GM18868 (cell line): ENCODE data around the gene SNED1.

Experiments used
- ATAC-seq: cut with Tn5 transposase; IDR thresholded peaks from one replicate; pipeline ENCODE4 v1.9.1; 2021; ENCODE audit warnings: mild to moderate bottlenecking, moderate library complexity; ENCODE audit not compliant: unreplicated experiment

The SNED1 gene

DNA sequence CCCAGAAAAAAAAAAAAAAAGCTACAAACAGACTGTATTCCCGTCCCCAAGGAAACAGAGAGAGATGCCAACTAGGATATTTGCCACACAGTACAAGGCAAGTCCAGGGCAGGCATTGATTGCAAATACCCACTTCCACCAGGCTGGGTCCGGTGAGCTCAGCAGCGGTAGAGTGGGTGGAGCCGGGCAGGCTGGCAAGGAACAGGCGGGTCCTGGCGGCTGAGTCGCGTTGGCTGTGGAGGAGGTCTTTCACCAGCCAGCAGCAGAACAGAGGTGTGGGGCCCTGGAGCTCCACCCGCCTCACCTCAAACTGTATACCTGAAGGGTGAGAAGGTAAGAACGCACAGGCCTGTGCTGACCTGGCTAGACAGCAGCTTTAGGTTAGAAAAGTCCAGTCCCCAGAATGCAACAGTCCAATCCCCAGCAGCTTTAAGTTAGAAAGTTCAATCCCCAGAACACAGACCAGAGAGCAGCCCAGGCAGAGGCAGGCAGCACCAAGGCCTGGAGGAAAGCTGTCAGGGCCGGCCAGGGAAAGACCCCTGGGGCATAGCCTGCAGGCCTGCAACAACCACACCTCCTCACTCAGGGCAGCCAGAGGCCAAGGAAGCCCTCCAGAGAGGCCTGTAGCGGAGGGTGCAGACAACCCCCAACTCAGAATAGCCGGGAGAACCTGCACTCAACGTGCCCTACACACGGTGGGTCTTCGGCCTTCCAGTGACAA lies 125.6 kb downstream of the SNED1 start:
- ATAC-seq: no peak

DNA sequence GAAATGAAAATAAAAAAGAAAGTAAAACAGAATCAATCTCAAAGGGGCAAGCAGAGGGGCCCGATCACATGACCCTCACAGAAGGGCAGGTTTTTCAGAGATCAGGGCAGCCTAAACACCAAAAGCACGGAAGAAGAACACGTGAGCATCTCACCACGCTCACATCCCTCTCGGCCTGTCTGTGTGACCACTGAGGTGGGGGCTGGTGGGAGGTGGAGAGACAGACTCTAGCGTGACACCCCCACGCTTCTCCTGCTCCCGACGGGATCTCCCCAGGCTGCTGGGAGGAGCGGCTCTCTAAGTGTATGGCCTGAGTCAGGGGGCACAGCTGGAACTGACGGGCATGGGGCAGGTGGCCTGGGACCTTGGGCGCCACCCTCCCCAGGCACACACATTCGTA lies 127.2 kb downstream of the SNED1 start:
- ATAC-seq: no peak

DNA sequence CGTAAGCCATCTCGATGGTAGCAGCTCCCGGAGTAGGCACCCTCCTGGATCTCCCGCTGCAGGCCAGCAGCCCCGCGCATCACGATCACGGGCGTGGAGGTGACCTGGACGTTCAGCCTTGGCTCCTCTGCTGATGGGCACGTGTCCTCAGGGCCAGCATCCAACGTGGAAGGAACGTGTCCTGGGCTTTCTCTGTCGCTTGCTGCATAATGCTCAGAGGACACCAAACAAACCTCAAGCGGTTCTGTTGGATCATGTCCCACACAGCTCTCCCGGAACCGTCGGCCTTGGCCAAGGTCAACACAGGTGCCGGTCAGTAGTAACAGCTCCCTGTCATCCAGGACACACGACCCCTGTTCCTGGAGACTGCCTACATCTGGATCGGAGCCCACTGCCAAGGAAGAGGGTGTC lies 127.8 kb downstream of the SNED1 start:
- ATAC-seq: no peak

DNA sequence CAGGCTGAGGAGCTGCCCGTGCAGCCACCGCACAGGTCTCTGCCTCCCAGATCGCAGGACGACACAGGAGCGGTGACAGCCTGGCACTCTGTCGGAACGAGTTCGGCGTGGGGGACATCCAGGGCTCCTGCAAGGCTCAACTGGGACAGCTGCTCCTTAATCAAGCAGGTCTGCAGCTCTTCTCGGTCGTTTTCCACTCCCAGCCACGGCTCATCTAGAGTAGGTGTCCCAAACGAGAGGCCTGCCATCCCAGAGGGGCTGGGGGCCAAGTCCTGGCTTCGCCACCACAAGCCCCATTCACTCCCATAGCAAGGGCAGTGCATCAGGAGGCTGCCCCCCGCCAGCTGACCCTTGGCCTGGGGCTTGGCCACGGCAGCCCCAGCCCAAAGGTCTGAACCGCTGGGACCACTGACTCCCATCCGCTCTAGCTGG lies 128.4 kb downstream of the SNED1 start:
- no peak for ATAC-seq

DNA sequence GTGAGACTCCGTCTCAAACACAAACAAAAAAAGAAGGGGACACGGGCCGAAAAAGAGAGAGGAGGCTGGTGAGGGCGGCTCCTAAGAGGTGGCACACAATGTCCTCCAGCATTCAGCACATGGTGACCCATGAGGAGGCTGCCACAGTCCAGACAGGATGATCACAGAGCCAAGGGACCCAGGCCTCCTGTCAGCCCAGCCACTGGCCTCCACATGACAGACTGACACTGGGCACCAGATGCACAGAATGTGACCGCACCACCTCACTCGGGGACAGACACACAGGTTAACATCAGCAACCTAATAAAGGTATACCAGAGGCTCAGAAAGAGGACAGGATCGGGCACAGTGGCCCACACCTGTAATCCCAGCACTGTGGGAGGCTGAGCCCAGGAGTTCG lies 129.8 kb downstream of the SNED1 start:
- no peak for ATAC-seq

DNA sequence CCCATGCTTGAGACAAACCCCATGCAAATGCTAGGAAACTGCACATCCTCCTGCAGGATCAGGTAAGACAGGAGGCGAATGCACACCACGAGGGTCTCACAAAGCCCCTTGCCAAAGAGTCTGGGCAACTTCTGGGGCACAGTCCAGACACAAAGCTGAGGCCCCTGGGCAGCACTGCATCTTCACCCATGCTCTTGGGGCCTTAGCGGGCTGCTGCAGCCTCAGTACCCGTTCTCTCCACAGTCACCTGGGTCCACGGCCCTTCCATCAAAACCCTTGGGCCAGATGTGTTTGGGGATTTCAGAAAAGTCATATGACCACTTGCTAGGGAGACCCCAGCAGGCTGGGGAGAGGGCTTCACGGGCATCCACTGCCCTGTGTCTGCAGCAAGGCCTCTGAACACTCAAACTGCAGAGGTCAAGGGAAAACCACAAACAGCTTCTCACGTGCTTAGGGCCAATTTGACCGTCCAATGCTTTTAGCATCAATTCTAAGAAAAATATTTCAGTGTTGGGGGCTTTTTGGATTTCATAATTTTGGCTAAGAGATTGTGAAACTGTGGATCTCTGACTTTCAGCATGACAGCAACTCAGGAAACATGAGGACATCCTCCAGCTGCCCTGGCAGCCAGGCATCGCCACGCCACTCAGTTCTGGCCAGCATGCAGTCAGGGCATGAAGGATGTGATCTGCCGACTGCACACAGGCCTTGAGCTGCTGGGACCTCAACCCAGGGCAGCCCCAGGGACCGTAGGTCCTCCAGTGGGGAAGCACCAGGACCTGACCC lies 130.9 kb downstream of the SNED1 start:
- no peak for ATAC-seq

DNA sequence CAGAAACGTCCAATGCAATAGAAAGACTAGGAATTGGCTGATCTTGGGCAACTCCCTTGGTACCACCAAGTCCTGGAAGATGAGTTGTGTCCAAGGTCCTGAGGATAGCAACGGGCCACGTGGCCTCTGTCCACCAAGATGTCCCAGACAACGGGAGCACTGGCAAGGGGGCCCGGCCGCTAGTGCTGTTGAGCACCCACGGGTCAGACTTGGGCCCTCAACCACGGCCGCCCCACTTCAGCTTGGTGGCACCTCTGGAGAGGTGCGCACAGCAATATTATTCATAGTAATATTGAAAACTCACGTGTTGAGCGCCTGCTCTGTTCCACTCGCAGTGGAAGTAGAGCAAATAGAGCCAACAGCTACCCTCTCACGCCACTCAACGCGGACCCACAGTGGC lies 131.9 kb downstream of the SNED1 start:
- no peak for ATAC-seq

DNA sequence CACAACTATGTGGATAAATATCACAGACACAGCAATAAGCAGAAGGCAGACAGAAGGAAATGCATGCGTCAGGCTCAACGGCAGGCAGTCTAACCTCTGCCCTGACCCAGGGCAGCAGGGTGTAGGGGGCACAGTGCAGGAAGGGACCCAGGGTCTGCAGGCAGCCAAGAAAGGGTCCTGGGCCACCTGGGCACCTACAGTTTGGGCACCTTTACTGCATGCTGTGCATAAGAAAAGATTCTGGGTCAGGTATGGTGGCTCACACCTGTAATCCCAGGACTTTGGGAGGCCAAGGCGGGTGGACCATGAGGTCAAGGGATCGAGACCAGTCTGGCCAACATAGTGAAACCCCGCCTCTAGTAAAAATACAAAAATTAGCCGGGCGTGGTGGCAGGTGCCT lies 133.1 kb downstream of the SNED1 start:
- no peak for ATAC-seq

DNA sequence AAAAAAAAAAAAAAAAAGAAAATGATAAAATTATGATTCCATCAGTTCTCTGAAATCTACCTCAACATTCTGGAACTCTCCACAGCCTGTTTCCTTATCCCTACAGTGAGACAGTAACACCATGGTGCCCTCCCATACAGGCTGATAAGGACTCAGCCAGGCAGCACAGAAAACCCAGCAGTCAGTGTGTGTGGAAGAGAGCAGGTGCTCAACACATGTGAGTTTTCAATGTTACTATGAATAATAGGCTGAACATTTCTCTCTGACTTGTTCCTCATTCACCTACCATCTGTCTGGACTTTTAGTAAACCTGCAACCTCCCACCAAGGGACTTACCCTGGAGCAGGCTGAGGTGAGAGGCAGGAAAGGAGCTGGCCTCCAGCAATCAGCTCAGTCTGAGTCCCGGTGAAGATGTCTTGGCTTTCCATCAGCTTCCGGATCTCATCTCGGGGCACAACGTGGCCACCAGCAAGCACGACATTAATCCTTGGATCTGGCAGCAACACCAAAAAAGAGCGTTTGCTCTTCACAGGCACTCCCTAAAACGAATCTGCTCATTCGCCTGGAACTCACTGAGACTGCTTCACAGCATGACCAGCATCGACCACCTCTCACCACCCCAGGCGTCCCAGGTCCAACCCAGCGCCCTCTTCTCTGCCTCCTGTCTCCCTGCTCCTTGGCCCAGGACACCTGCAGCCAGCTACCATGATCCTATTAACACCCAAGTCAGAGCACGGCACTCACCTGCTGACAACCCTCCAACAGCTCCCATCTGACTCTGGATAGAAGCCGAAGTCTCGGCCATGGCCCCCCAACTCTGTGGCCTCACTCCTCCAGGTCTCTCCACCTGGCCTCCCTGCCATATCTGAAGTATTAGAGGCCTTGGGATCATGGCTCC lies 134.4 kb downstream of the SNED1 start:
- no peak for ATAC-seq

DNA sequence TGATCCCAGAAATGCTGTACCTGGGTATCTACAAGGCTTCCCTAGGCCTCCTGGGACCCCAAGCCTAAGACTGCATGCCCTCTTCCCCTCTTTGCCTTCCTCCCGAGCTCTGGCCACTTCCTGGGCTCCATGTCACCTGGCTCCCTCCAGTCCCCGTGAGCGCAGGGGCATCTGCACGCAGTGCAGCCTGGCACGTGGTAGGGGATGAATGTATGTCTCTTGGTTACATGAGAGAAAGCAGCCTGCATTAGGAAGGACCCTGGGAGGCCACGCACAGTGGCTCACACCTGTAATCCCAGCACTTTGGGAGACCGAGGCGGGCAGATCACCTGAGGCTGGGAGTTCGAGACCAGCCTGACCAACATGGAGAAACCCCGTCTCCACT lies 135.0 kb downstream of the SNED1 start:
- no peak for ATAC-seq

DNA sequence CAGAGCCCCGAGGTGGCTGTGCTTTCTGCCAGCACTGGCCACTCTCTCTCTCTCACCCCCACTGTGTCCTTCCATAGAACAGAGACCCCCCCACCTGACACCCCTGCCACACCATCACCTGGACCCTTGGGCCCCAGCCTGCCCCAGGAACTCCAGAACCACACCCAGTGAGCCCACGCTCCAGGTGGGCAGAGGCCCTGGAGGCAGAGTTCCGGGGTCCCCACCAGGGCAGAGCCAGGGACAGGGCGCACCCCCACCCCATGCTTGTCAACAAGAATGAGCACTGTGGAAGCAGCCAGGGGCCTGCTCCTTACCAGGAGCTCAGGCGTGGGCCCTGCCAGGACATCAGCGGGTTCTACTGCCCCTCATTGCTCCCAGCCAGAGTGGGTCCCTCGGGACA lies 136.3 kb downstream of the SNED1 start:
- ATAC-seq: no peak

DNA sequence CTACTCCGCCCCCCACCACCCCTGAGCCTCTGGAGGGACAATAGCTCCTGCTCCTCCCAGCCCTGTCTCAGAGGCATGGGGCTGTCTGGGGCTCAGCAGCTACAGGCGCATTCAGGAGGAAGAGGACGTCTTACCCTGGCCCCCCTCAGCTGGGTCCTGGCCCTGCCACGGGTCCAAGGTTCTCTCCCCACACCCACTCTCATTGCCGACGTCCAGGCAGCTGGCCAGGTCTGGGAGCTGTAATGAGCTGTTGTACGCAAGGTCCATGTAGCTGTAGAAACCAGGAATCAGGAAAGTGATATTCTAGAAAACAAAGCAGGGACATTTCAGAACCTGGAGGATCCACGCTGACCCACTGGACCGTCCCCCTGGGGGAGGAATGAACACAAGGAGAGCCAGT lies 137.3 kb downstream of the SNED1 start:
- ATAC-seq: no peak

DNA sequence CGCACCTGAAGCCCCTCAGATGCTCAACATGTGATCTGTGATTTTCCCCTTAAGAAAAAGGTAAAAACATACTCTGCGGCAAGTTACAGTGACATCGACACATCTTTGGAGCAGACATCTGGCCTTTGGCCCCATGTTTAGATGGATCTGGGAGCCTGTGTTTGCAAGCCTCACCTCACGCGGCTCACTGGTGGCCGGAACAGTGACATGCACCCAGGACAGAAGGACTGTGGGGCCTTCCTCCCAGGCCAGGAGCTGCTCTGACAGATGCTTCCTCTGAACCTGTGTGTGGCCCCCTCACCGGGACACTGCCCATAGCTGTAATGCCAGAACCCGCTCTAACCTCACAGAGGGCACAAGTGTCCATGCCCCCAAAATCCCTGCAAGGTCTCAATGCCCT lies 137.8 kb downstream of the SNED1 start:
- no peak for ATAC-seq

DNA sequence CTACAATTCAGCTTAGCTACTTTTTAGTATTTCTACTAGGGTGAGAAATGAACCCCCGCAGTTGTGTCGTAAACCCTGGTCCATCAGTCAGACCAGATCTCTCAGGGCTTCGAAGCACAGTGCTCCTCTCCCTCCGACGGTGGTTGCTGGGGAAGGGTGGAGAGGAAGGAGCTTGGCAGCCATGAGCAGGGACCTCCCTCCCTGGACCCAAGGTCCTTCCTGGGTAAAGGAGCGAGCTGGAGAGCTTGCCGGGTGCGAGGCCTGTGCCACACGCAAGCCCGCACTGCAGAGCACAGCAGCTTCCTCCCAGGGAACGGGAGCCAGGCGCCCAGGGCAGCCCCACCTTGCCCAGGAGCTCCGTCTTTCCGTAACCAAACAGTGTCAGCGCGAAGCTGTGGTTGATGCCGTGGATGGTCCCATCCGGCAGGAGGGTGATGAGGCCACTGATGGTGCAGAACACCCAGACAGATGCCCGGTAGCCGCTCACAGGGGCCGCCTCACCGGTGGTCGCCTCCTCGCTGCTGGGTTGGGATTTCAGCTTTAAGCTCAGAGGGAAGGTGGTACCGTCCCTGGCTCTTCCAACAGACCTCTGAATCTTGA lies 138.3 kb downstream of the SNED1 start:
- no peak for ATAC-seq

DNA sequence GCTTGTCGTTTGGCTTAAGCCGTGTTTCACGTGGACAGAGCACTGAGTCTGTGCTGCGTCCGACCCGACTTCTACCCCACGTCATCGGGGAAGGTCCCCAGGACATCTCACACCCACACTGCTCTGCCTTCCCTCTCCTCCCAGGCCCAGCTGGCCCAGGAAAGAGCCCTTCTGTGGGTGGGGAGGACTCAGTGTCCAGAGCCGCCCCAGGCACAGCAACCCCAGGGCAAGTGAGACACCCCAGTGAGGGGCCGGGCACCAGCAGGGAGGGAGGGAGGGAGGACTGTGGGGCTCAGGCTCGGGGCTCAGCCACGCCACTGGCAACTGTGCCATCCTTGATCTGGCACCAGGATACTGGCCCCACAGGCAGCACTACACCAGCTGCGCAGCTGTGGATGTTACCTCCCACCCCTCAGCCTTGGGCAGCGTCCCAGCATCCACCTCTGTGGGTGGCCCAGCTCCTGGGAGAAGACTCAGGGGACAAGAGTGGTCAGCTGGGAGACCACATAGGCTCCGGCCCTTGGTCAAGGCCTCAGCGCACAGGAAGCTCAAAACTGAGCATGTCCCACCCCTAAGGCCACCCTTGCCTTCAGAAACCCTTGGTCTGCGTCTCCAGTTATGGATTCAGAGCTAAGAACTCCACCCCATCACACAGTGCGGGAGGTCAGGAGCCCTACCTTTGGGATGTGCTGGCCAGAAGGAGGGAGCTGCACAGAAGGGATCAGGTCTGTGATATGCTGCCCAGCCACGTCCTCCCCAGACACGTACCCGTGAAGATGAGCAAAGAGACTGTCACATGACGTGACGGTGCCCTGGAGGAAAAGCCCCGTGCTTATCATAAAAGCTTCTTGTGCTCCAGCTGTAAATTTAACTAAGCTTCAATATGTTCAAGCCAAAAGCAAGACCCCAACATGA lies 139.1 kb downstream of the SNED1 start:
- no peak for ATAC-seq

DNA sequence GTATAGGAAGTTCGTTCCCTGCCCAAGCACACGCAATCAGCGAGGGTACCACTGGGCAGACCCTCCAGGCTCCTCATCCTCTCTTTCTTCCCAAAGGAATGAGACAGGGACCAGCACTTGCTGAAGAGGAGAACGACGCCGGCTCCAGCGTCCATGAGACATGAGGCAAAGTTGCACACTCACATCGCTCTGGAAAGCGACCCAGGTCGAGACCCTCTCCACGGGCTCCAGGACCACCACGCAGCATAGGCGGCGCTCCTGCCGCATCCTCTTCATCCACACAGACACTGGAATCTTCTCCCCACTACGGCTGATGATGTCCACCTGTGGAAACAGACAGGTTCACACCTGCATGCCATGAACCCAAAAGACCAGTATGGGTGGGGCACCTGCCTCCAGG lies 140.1 kb downstream of the SNED1 start:
- no peak for ATAC-seq

DNA sequence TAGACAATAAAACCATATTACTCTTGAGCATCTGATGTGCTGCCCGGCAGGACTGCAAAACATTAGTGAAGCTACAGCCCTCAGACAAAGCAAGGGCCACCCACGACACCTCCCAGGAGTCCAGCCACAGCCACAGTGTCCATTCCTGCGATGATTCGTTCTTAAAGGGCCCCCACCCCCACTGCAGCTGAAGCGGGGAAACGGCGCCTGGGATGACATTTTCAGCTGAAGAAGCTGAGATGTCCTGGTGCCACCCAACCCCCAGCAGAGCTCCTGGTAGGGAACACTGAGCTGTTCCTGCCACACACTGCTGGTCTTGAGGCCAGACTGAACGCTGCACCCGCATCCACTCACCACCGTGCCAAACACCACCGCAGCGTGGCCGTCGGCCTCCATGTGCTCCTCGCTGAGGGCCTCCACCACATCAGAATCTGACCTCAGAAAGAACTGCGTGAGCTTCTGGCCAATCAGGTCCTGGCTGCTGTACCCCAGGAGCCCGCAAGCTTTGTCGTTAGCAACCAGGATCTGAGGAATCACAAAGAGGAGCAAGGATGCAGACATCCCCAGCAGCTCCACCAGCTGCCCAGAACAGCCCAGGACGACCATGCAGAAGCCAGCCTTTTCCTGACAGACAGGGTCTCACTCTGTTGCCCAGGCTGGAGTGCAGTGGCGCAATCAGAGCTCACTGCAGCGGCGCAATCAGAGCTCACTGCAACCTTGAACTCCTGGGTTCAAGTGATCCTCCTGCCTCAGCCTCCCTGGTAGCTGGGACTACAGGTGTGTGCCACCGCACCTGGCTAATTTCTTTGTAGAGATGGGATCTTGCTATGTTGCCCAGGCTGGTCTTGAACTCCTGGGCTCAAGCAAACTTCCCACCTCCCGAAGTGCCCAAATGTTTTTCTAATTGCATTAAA lies 141.4 kb downstream of the SNED1 start:
- no peak for ATAC-seq

DNA sequence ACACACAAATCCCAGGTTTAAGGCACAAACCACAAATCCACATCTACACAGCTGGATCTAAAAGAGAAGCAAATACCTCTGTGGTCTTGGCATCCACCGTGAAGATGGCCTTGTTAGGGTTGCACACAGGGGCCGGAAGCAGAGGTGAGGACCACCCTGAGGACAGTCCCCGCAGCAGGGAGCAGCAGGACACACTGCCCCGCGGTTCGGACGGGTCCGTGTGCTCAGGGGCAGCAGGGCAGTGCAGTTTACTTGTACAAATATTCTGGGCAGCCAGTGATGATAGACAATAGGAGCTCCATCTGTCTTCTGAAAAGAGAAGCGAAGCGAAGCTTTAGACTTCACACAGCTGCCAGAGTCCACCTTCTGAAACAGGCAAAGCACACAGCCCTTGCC lies 142.0 kb downstream of the SNED1 start:
- no peak for ATAC-seq

DNA sequence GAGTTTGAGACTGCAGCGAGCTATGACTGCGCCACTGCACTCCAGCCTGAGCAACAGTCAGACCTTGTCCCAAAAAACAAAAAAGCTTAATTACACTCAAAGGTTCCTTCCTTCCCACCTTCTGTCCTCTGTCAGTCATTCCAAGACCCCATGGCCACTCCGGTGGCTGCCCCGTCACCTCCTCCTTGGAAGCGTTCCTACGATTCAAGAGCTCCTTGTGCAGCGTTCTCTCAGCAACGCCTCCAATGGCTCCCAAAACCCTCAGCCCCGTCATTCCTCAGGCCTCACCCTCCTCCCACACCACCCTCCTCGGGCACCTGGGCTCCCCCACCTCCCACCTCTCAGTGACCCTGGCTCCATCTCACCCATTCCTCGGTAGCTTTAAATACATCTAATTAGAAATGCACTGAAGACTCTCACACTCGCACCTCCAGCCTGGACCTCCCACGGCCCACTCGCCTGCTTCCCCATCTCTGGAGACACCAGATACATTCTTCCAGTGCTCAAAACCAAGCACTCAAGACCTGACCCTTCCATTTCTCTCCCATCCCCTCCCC lies 142.9 kb downstream of the SNED1 start:
- no peak for ATAC-seq
